GM12872 (cell line): Measurements from ENCODE around the gene DACH1.

ENCODE experiments used
- CTCF ChIP-seq: IDR thresholded peaks from 3 replicates; pipeline ENCODE4 v1.5.1; 2011; ENCODE audit warnings: low read depth, mild to moderate bottlenecking, low read length, moderate library complexity; ENCODE audit not compliant: insufficient read depth

Gene DACH1

GRCh38 chr13:71524245-71524612 is 342.8 kb downstream of the DACH1 start:
- no peak for TF ChIP-seq CTCF

- TF ChIP-seq CTCF = no peak
Measured at GRCh38 chr13:71522941-71523526, 344.0 kb downstream of the DACH1 start.

- TF ChIP-seq CTCF = no peak
Measured at GRCh38 chr13:71517004-71517403, 350.0 kb downstream of the DACH1 start.

- no peak for TF ChIP-seq CTCF
Measured at GRCh38 chr13:71516521-71516920, 350.5 kb downstream of the DACH1 start.

GRCh38 chr13:71515744-71516038 is 351.3 kb downstream of the DACH1 start:
- TF ChIP-seq CTCF = no peak

GRCh38 chr13:71514900-71515743 is 351.9 kb downstream of the DACH1 start:
- TF ChIP-seq CTCF = no peak

GRCh38 chr13:71513411-71514033 is 353.5 kb downstream of the DACH1 start:
- no peak for TF ChIP-seq CTCF
